ENCODE data around the gene NEMP2.
"Not testable (repeated sequence)": the region's sequence is repeated elsewhere in the genome, so short reads cannot be mapped to it uniquely, and the experiment has no call there.

NEMP2 gene

DNA sequence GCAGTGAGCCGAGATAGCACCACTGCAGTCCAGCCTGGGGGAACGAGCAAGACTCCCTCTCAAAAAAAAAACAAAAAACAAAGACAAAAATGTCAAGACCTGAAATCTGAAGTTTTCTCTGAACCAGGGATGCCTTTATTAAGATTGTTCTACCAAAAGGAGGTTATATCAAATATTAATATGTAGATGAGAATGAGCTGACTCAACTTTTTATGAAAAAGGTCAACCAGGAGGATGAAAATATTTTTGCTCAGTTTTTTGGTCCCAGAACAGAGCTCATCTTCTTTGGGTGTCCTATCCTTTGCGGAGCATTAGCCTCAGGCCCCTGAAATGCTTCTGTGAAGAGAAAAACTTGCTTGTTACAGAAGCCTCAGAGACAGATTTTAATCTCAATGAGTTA lies 44.0 kb downstream of the NEMP2 start:
- DNase-seq (ENCODE audit: low read depth in 2 of 2): no peak

DNA sequence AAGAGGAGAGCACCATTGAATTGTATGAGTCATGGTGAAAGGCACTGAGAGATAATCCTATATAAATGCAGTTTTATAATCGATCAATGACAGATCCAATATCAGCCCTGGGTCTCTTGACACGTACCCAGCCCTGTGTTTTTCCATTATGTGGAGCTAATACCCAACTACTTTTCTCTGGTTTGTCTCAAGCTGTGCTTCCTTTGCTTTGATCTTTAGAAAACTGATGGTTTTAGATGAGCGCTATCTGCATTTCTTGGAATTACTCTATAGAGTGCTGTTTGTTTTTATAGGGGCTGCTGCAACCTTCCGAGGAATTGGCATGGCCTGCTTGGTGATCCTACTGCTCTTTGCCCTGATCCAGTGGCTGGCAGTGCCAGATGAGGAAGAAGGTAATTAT lies 45.0 kb downstream of the NEMP2 start:
- no peak for DNase-seq (ENCODE audit: low read depth in 2 of 2)

GRCh38 chr2:190488516-190489233 lies 45.8 kb downstream of the NEMP2 start:
- no peak for DNase-seq (ENCODE audit: low read depth in 2 of 2)

GRCh38 chr2:190486037-190486623 lies 48.4 kb downstream of the NEMP2 start:
- DNase-seq (ENCODE audit: low read depth in 2 of 2): no peak

DNA sequence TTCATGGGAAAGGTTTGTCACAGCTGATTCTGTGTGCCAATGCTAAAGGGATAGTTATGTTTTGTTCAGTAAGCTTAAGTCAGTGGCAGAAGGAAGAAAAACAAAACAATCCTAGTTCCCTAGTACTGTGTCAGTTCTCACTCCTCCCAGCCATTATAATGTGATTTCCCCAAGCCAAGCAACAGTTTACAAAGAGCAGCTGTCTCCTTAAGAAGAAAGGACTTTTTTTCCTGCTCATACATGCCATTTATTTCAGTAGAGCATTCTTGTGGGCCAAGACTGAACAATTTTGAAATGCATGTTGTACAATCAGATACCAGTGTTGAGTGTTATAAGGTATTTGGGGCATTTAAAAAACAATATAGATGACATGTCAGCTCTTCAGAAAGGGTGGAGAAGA lies 52.1 kb downstream of the NEMP2 start:
- DNase-seq (ENCODE audit: low read depth in 2 of 2): no peak

DNA sequence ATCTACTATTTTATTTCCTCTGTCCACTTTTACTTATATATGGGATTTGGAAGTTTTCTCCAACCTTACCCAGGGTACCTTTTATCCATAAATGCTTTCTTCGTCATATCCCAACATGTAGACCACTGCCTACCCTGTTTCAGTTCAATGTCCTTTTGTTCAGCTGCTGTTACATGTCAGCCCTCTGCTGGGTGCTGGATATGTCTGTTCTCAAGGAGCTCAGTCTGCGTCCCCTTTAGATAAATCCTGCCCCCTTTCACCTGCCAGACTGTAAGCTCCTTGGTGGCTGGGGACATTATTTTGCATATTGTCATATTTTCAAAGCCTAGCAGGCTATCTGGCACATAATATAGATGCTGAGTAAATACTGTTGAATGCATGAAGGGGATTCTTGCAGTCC lies 53.2 kb downstream of the NEMP2 start:
- no peak for DNase-seq (ENCODE audit: low read depth in 2 of 2)

- no peak for DNase-seq (ENCODE audit: low read depth in 2 of 2)
These were observed 55.8 kb downstream of the NEMP2 start for GRCh38 chr2:190478572-190479195.

- no peak for DNase-seq (ENCODE audit: low read depth in 2 of 2)
These were observed 56.7 kb downstream of the NEMP2 start for GRCh38 chr2:190477661-190478454.

- no peak for DNase-seq (ENCODE audit: low read depth in 2 of 2)
These were observed 64.2 kb downstream of the NEMP2 start for GRCh38 chr2:190470256-190470826.

- no peak for DNase-seq (ENCODE audit: low read depth in 2 of 2)
These were observed 64.8 kb downstream of the NEMP2 start for GRCh38 chr2:190469771-190470170.

DNA sequence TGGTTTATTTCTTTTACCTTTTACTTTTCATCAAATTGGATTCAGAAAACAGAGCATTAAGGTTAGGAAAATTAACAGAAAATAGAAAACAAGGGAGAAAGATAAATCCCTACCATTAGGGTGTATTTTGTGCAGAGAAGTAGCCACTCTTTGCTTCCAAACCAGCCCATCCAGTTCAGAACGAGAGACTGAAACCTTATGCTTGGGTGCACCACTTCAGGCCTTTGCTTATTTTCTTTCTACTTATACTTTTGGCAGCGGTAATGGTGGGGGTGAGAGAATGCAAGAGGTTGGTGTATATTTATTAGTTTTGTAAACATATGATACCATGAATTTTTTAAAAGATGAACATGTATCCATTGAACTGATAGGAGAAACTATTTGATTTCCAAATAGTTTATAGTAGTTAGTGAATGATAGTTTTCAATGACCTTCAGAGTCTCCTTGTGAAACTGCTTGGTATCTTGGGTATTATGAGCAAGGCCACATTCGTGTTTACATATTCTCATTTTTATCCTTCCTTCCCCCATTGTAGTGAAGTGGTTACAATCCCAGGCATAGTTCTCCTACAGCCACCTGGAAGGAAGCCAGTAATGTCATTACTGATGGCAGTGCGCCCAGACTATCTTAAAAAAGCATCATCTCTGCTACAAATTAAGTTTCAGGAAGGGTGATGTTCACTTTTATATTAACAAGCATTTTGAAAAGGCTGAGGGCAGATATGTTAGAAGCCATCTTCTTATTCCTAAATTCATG lies 65.5 kb downstream of the NEMP2 start:
- no peak for DNase-seq (ENCODE audit: low read depth in 2 of 2)

GRCh38 chr2:190468354-190468753 lies 66.2 kb downstream of the NEMP2 start:
- not testable (repeated sequence) for DNase-seq (ENCODE audit: low read depth in 2 of 2)

DNA sequence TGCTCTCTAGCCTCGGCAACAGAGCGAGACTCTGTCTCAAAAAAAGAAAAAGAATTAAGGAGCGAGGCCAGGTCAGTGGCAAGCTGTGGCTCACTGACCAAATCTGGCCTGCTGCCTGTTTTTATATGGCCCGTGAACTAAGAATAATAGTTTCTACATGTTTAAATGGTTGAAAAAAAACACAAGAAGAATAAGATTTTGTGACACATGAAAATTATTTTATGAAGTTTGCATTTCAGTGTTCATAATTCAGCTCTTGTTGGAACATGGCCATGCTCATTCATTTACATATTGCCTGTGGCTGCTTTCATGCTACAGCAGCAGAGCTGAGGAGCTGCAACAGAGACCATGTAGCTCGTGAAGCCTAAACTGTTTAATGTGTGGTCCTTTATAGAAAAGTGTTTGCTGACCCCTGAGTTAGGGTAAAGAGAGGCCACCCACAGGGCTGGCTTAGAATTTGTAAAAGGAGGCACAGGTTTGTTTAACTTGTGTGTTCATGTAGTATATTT lies 66.9 kb downstream of the NEMP2 start:
- no peak for DNase-seq (ENCODE audit: low read depth in 2 of 2)

DNA sequence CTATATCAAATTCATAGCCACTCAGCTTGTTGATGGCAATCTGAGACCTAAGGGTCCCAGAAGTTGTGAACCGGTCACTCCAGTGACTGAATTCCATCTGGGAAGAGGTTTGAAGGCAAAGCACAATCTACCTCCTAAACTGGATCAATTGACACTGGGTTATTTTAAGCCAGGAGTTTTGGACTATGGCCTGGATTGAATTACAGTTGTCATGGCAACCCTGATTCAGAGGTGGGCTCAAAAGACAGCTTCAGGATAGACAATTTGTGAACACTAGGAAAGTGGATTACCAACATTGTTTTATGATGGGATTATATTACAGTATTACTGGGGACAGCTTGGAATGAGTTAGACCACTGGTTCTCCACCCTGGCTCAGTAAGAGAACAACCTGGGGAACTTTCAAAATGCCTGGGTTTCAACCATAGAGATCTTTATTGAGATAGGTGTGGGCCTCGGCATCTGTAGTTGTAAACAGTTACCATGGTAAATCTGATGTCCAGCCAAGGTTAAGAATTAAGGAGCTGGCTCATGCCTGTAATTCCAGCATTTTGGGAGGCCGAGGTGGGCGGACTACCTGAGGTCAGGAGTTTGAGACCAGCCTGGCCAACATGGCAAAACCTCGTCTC lies 67.6 kb downstream of the NEMP2 start:
- DNase-seq (ENCODE audit: low read depth in 2 of 2): no peak

DNA sequence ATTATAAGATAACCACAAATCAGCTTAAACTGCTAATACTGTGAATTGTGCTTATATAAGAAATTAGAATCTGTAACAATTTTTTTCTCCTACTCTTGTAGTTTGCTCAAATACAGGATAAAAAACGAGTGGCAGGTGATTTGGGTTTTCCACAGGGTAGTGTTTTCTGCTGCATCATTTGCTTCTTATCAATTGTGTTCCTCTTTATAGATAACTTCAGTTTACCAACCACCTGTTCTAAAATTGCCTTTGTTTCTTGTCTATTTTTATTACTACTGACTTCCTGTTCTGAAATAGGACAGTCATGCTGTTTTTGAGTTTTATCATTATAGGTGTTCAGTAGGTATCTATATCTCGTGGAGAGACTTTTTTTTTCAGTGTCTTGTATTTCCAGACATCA lies 69.5 kb downstream of the NEMP2 start:
- DNase-seq (ENCODE audit: low read depth in 2 of 2): no peak

- no peak for DNase-seq (ENCODE audit: low read depth in 2 of 2)
These were observed 71.9 kb downstream of the NEMP2 start for GRCh38 chr2:190462611-190463010.

DNA sequence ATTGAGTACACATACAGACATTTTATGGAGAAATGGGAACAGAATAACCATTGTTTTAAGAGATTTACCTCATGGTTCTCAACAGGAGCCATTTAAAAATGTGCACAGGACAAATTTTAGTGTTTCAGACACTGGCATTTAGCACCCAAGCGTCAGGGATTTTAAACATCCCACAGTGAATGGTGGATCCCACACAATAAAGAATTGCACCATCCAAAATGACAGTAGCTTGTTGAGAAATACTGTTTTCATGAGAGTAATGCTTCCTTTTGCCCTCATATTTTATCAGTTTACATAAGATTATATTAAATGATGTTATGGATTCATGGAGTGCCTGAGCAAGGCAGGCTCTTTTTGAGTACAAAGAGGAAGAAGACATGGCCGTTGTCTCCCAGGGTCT lies 72.3 kb downstream of the NEMP2 start:
- no peak for DNase-seq (ENCODE audit: low read depth in 2 of 2)

GRCh38 chr2:190460487-190460886 lies 74.0 kb downstream of the NEMP2 start:
- no peak for DNase-seq (ENCODE audit: low read depth in 2 of 2)

DNA sequence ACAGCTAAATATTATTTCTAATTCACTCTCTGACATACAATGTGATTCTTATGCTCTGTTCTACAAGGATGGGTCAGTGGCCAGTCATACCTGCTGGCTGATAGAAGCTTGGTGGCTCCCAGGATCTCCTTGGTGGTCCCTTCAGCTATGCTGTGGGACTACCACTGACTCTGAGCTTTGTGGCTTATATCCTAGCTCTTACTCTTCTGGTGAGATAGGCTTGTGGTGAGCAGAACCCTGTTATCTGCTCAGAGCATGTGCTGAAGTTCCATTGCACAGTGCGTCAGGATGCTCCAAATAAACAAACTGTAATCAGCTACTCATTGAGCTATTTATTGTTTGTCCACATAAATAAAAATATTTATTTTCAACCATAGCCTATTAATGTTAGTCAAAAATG lies 74.6 kb downstream of the NEMP2 start:
- no peak for DNase-seq (ENCODE audit: low read depth in 2 of 2)

DNA sequence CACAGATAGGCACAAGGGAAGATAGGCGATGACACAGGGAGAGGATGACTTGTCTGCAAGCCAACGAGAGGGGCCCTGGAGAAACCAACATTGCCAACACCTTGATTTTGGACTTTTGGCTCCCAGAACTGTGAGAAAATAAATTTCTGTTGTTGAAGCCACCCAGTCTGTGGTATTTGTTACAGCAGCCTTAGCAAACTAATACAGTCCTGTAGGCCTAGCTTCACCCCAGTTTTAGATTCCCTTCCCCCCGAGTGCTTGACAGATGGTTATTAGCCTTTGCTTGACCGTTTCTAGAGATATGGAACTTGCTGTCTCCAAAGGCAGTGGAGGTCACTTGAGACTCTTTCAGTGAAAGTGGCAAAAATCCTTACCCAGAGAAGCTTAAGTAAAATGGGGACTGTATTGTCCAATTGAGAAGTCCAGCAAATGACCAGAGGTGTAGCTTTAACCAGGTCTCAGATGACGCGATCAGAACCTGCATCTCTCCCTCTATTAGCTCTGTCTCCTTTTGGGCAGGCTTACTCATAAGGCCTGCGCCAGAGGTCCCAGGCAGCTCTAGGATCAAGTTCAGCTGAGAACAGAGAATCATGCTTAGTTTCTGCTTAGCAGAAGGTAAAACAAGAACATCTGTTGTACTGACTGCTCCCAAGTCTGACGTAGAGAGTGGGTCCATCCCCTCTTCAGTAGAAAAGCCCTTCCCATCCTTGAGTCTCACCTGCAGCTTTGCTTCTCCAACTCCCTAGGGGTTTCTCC lies 76.0 kb downstream of the NEMP2 start:
- no peak for DNase-seq (ENCODE audit: low read depth in 2 of 2)

All from stimulated activated CD4-positive, alpha-beta T cell treated with anti-CD3 and anti-CD28 coated beads, Interleukin-4, amount 100 ng/mL, for 48 hours (primary cell).